Panc1 (cell line): Measurements from ENCODE around the gene ACSL6. TPM values are rescaled to one million over a fixed set of nuclear protein-coding genes. Genes with fewer than 3 reads are reported as not detected.

ENCODE experiments used
- ATAC-seq: fragments of 200-7000 bp; cut with Tn5 transposase; 2 replicates; pipeline ENCODE4 v1.9.1; 2020; ENCODE audit warnings: mild to moderate bottlenecking, moderate library complexity
- BruUV-seq: library from RNA; stranded (reverse); fragments of 400-500 nt; replicated peaks from 2 replicates; lab custom pipeline; 2021; lab: Mats Ljungman, UMichigan
- CTCF ChIA-PET: fragments of 300-600 bp; sonication (Branson Sonifier 250); formaldehyde crosslinking; loops from one replicate; lab custom pipeline; 2022; ENCODE audit warnings: antibody characterized with exemption; lab: Charles Lee
- POLR2A ChIA-PET: fragments of 300-600 bp; sonication (Branson Sonifier 250); formaldehyde crosslinking; loops from one replicate; lab custom pipeline; 2022; ENCODE audit warnings: antibody characterized with exemption; lab: Charles Lee
- DNase-seq: peaks from one replicate; pipeline ENCODE4 v3.0.0-alpha.2; 2010; ENCODE audit warnings: low read depth, low spot score
- H3K27ac ChIP-seq: 2 replicates; pipeline ENCODE4 v1.5.1; 2011; ENCODE audit warnings: mild to moderate bottlenecking, low read length, inconsistent platforms
- H3K27me3 ChIP-seq: fragments of 200-500 bp; sonication (Bioruptor generic); 2 replicates; pipeline ENCODE4 v1.6.0; 2014; ENCODE audit warnings: low read length, inconsistent platforms; ENCODE audit not compliant: control insufficient read depth, insufficient read depth
- H3K36me3 ChIP-seq: fragments of 200-500 bp; sonication (Bioruptor generic); 2 replicates; pipeline ENCODE4 v1.5.1; 2014; ENCODE audit warnings: inconsistent platforms, mild to moderate bottlenecking, low read length, moderate library complexity; ENCODE audit not compliant: control insufficient read depth, insufficient read depth
- H3K4me1 ChIP-seq: 2 replicates; pipeline ENCODE4 v1.5.1; 2011; ENCODE audit warnings: inconsistent platforms, mild to moderate bottlenecking, low read length, moderate library complexity; ENCODE audit not compliant: control insufficient read depth, insufficient read depth
- H3K4me3 ChIP-seq, 2 experiments: 2 replicates each; pipeline ENCODE4 v1.5.1; 2011 to 2012; ENCODE audit warnings: low read depth in 2 of 2, low read length in 2 of 2, mild to moderate bottlenecking in 2 of 2, inconsistent platforms in 1 of 2, moderate library complexity in 1 of 2
- H3K9me3 ChIP-seq: fragments of 200-500 bp; sonication (Bioruptor generic); 2 replicates; pipeline ENCODE4 v1.5.1; 2014; ENCODE audit warnings: low read depth, mild to moderate bottlenecking, inconsistent platforms, low read length, moderate library complexity; ENCODE audit not compliant: control insufficient read depth, insufficient read depth
- CTCF ChIP-seq: fragments of 450-650 bp; IDR thresholded peaks from 2 replicates; pipeline ENCODE4 v1.5.1; 2017; ENCODE audit warnings: mild to moderate bottlenecking
- POLR2AphosphoS5 ChIP-seq: IDR thresholded peaks from 2 replicates; pipeline ENCODE4 v1.6.1; 2012; ENCODE audit warnings: mild to moderate bottlenecking, low read depth, low read length, moderate library complexity
- REST ChIP-seq, 2 experiments: IDR thresholded peaks; 2 replicates each; pipeline ENCODE4 v1.6.1; 2011 to 2012; ENCODE audit warnings: low read depth in 2 of 2, control low read depth in 1 of 2, low read length in 1 of 2, mild to moderate bottlenecking in 1 of 2, moderate library complexity in 1 of 2; ENCODE audit not compliant: insufficient read depth in 1 of 2
- SIN3A ChIP-seq: IDR thresholded peaks from 2 replicates; pipeline ENCODE4 v1.6.1; 2012; ENCODE audit warnings: low read depth, mild to moderate bottlenecking, low read length, moderate library complexity, borderline replicate concordance; ENCODE audit not compliant: insufficient read depth
- TCF7L2 ChIP-seq: IDR thresholded peaks from 2 replicates; pipeline ENCODE4 v1.6.1; 2011; ENCODE audit warnings: mild to moderate bottlenecking, low read depth, low read length, inconsistent platforms
- in situ Hi-C: cut with HindIII; loops from 2 replicates; pipeline ENCODE4 v1.10.0; 2016; ENCODE audit warnings: low sequenced_read_pairs, low pct_unique_long_range_greater_than_20kb
- intact Hi-C: fragments of 100-400 bp; cut with micrococcal nuclease; formaldehyde crosslinking; loops from one replicate; pipeline ENCODE4 v1.10.0; 2022; ENCODE audit not compliant: unreplicated experiment
- total RNA-seq: library from RNA; stranded (reverse); gene quantifications from one replicate; pipeline ENCODE4 v1.2.1, GENCODE V29; 2021; ENCODE audit not compliant: unreplicated experiment

The ACSL6 gene
- total RNA-seq, 1 experiment from 2014 or later, result 0.18 TPM

GRCh38 chr5:132019337-132019736 is 7.9 kb upstream of the ACSL6 start:
- POLR2A ChIA-PET, result no interaction called here
- no peak overlapping the region for H3K4me3 ChIP-seq
- CTCF ChIA-PET, result no interaction called here
- H3K27ac ChIP-seq, result no peak overlapping the region
- H3K36me3 ChIP-seq, result no peaks in the 10 kb centered on the region
- no TSS peak for BruUV-seq
- DNase-seq (no peak), ATAC-seq (no peak)
- peaks cover 18% of the 10 kb centered on the region for H3K27me3 ChIP-seq
- H3K9me3 ChIP-seq, result no peaks in the 10 kb centered on the region
- no peak for TF ChIP-seq TCF7L2
- no peak for TF ChIP-seq POLR2AphosphoS5
- intact Hi-C loops (no loop called here), in situ Hi-C loops (no loop called here)
- no peaks in the 10 kb centered on the region for H3K4me1 ChIP-seq

- no peak for ATAC-seq
- no TSS peak for BruUV-seq
- intact Hi-C loops (no loop called here), in situ Hi-C loops (no loop called here)
- ChIA-PET CTCF (no interaction called here), POLR2A (no interaction called here)
- H3K27ac ChIP-seq, result no peak overlapping the region
- DNase-seq, result no peak
- no peaks in the 10 kb centered on the region for H3K4me1 ChIP-seq
- peaks cover 18% of the 10 kb centered on the region for H3K27me3 ChIP-seq
- H3K9me3 ChIP-seq, result no peaks in the 10 kb centered on the region
- TF ChIP-seq TCF7L2 (no peak), POLR2AphosphoS5 (no peak), CTCF (no peak), SIN3A (no peak), REST (IDR thresholded peaks at IDR 0.05; ENCODE audit: insufficient read depth in 1 of 2, low read depth in 2 of 2, low read length in 1 of 2) (no peak)
- no peak overlapping the region for H3K4me3 ChIP-seq
- H3K36me3 ChIP-seq, result no peaks in the 10 kb centered on the region
Observed at GRCh38 chr5:132017738-132018625, 6.5 kb upstream of the ACSL6 start.

- intact Hi-C loops (no loop called here), in situ Hi-C loops (no loop called here)
- H3K9me3 ChIP-seq, result no peaks in the 10 kb centered on the region
- ChIA-PET CTCF (no interaction called here), POLR2A (no interaction called here)
- no TSS peak for BruUV-seq
- DNase-seq (no peak), ATAC-seq (no peak)
- no peaks in the 10 kb centered on the region for H3K36me3 ChIP-seq
- no peaks in the 10 kb centered on the region for H3K4me1 ChIP-seq
- peaks cover 18% of the 10 kb centered on the region for H3K27me3 ChIP-seq
- no peak overlapping the region for H3K27ac ChIP-seq
- H3K4me3 ChIP-seq, result no peak overlapping the region
- no peak for TF ChIP-seq REST (IDR thresholded peaks at IDR 0.05; ENCODE audit: insufficient read depth in 1 of 2, low read depth in 2 of 2, low read length in 1 of 2)
Observed at GRCh38 chr5:132017316-132017715, 5.9 kb upstream of the ACSL6 start.
